ENCODE measurements around the gene ZNF805. TPM values are rescaled to one million over a fixed set of nuclear protein-coding genes. Genes with fewer than 3 reads are reported as not detected.
A peak's percentile ranks its signal among the peaks of the same experiment; 100 is the strongest.

The ZNF805 gene
- total and polyA plus RNA-seq, 2 of the 13 experiments (the other 11 are each of a cell fraction or from before 2014, with no cell fraction given) = 5.1 to 12.8 TPM

DNA sequence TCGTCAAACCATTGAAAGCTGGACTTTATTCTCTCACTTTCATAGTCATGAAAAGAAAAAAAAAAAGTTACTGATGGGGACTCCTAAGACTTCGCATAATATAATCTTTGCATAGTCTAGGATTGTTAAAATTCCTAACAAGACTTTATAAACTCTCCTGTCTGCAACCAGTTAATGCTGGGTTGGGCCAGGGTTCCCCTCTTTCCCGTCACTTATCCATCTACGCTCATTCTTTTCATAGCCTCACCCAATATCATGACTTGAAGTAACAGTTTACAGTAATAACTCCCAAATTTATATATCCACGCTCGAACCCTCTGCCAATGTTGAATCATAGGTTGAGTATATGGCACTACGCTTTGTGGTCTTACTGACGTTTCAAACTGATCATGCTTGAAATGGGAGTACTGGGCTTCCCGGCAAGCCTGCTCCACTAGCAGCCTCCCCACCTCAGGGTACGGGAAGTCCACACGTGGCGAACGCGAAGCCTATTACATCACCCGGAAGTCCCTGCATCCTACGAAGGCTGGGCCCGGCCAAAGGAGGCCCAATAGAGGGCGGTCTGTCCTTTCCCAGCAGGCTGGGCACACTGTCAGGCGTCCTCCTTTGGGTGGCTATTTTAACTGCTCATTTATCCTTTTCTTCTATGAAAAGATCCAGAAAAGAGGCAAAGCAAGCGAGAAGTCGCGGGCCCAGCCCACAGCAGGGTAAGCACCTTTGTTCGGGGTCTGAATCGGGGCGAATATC is 39.2 kb downstream of the ZNF805 start (continued):
- TF ChIP-seq JUN (CRISPR knock-in tag; IDR thresholded peaks at IDR 0.05) = peak; percentile 82; the same call in 1 of the 2 replicates
- no peak for TF ChIP-seq ZNF567 (CRISPR knock-in tag; IDR thresholded peaks at IDR 0.05; ENCODE audit: borderline replicate concordance)
- TF ChIP-seq, protein P1, sequence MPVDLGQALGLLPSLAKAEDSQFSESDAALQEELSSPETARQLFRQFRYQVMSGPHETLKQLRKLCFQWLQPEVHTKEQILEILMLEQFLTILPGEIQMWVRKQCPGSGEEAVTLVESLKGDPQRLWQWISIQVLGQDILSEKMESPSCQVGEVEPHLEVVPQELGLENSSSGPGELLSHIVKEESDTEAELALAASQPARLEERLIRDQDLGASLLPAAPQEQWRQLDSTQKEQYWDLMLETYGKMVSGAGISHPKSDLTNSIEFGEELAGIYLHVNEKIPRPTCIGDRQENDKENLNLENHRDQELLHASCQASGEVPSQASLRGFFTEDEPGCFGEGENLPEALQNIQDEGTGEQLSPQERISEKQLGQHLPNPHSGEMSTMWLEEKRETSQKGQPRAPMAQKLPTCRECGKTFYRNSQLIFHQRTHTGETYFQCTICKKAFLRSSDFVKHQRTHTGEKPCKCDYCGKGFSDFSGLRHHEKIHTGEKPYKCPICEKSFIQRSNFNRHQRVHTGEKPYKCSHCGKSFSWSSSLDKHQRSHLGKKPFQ (CRISPR knock-in tag; IDR thresholded peaks at IDR 0.05; ENCODE audit: insufficient replicate concordance) = peak; percentile 79
- TF ChIP-seq RBM22 (optimal IDR thresholded peaks at IDR 0.05; ENCODE audit: low read length) = no peak
- no peak for TF ChIP-seq FOXK2 (IDR thresholded peaks at IDR 0.05)
- TF ChIP-seq ZNF296 (CRISPR knock-in tag; conservative IDR thresholded peaks at IDR 0.05) = no peak
- TF ChIP-seq SNAI1 (CRISPR knock-in tag; IDR thresholded peaks at IDR 0.05; ENCODE audit: borderline replicate concordance) = peak; percentile 65; the same call in 1 of the 2 replicates
- TF ChIP-seq, protein P2, sequence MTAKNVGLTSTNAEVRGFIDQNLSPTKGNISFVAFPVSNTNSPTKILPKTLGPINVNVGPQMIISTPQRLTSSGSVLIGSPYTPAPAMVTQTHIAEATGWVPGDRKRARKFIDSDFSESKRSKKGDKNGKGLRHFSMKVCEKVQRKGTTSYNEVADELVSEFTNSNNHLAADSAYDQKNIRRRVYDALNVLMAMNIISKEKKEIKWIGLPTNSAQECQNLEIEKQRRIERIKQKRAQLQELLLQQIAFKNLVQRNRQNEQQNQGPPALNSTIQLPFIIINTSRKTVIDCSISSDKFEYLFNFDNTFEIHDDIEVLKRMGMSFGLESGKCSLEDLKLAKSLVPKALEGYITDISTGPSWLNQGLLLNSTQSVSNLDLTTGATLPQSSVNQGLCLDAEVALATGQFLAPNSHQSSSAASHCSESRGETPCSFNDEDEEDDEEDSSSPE (CRISPR knock-in tag; IDR thresholded peaks at IDR 0.05) = peak; percentile 77
- TF ChIP-seq ZFP1 (CRISPR knock-in tag; IDR thresholded peaks at IDR 0.05) = peak; percentile 41
- peak; percentile 65; the same call in 1 of the 2 replicates for TF ChIP-seq ZBTB38 (CRISPR knock-in tag; IDR thresholded peaks at IDR 0.05)
- peak; percentile 100 for TF ChIP-seq YEATS4 (CRISPR knock-in tag; IDR thresholded peaks at IDR 0.05; ENCODE audit: borderline replicate concordance)
- no peak for TF ChIP-seq SOX6 (IDR thresholded peaks at IDR 0.05)
- TF ChIP-seq SOX6 (CRISPR knock-in tag; IDR thresholded peaks at IDR 0.05) = peak; percentile 54
- 0 out of 2 replicates have a peak, but pooled peaks have one; percentile 39 for TF ChIP-seq ZNF33B (CRISPR knock-in tag; IDR thresholded peaks at IDR 0.05)
- TF ChIP-seq EHMT2 (IDR thresholded peaks at IDR 0.05; ENCODE audit: borderline replicate concordance, low read depth, low read length) = no peak
- peak; percentile 62 for TF ChIP-seq ZNF766 (CRISPR knock-in tag; IDR thresholded peaks at IDR 0.05; ENCODE audit: borderline replicate concordance)
- peak; percentile 88 for TF ChIP-seq BRD4 (CRISPR knock-in tag; IDR thresholded peaks at IDR 0.05)
- TF ChIP-seq, protein P3, sequence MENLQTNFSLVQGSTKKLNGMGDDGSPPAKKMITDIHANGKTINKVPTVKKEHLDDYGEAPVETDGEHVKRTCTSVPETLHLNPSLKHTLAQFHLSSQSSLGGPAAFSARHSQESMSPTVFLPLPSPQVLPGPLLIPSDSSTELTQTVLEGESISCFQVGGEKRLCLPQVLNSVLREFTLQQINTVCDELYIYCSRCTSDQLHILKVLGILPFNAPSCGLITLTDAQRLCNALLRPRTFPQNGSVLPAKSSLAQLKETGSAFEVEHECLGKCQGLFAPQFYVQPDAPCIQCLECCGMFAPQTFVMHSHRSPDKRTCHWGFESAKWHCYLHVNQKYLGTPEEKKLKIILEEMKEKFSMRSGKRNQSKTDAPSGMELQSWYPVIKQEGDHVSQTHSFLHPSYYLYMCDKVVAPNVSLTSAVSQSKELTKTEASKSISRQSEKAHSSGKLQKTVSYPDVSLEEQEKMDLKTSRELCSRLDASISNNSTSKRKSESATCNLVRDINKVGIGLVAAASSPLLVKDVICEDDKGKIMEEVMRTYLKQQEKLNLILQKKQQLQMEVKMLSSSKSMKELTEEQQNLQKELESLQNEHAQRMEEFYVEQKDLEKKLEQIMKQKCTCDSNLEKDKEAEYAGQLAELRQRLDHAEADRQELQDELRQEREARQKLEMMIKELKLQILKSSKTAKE (CRISPR knock-in tag; IDR thresholded peaks at IDR 0.05; ENCODE audit: borderline replicate concordance) = no peak
- TF ChIP-seq ZNF781 (CRISPR knock-in tag; IDR thresholded peaks at IDR 0.05; ENCODE audit: borderline replicate concordance, not compliant biosample characterization) = peak; percentile 54
- 0 out of 2 replicates have a peak, but pooled peaks have one; percentile 70 for TF ChIP-seq ZNF749 (CRISPR knock-in tag; IDR thresholded peaks at IDR 0.05; ENCODE audit: borderline replicate concordance)
- TF ChIP-seq HOXA5 (CRISPR knock-in tag; IDR thresholded peaks at IDR 0.05) = peak; percentile 74; the same call in 1 of the 2 replicates
- no peak for TF ChIP-seq ZNF282 (IDR thresholded peaks at IDR 0.05; ENCODE audit: partially characterized antibody)
- peak; percentile 45; the same call in 1 of the 2 replicates for TF ChIP-seq BORCS8-MEF2B (CRISPR knock-in tag; IDR thresholded peaks at IDR 0.05)
- TF ChIP-seq RARA (CRISPR knock-in tag; IDR thresholded peaks at IDR 0.05) = peak; percentile 53; the same call in 1 of the 2 replicates
- peak; percentile 65 for TF ChIP-seq HIVEP1 (CRISPR knock-in tag; IDR thresholded peaks at IDR 0.05)
- no peak for TF ChIP-seq ZNF569 (CRISPR knock-in tag; IDR thresholded peaks at IDR 0.05; ENCODE audit: borderline replicate concordance)
- no peak; the same call in 1 of the 2 replicates for TF ChIP-seq NCOR1 (IDR thresholded peaks at IDR 0.05; ENCODE audit: borderline replicate concordance, low read length)

Data from HepG2 (cell line).